Breast epithelium (tissue), 3 donors: ENCODE data around the gene VPS37D.

ENCODE experiments used
- POLR2A ChIP-seq: fragments of 450-650 bp; IDR thresholded peaks from one replicate; pipeline ENCODE4 v1.6.1; 2016; ENCODE audit warnings: antibody characterized with exemption, mild to moderate bottlenecking, moderate library complexity
- TF ChIP-seq, protein P1 (sequence below), 3 donors: fragments of 450-650 bp; IDR thresholded peaks; one replicate each; pipeline ENCODE4 v1.5.1; 2016 to 2017; ENCODE audit warnings: antibody characterized with exemption in 3 of 3, mild to moderate bottlenecking in 3 of 3, moderate library complexity in 3 of 3

DNA sequence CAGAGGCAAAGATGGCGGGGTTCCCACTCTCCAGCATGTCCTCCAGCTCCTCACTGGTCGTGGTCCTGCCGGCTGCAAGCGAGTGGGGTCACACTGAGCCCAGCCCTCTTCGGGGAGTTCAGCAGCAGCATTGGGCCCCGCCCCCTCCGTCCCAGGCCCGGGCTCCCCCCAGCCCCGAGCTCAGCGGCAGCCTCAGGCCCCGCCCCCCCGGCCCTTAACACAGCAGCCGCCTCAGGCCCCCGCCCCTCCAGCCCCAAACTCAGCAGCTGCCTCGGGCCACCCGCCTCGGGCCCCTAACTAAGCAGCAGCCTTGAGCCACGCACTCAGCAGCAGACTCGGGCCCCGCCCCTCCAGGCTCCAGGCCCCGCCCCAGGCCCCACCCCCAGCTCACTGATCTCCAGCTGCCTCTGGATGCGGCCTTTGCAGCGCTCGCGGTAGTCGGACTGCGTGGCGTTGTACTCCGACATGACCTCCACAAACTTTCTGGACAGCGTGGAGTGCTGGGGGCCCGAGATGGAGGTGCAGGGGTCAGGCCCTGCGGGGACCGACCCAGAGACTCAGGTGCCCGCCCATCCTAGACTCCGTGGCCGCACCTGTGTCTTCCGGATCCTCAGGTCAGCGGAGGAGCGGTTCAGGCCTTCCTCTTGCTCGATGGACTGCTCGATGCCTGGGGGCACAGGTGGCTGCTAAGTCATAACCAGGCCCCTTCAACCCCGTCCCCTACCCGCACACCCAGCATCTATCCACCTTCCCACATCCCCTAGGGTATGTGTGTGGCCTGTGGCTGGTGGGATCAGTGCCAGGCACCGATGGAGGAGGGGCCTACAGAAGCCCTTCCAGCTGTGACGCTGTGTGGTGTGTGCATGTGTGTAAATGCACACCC, 36.4 kb downstream of the VPS37D start:
- TF ChIP-seq, protein P1, sequence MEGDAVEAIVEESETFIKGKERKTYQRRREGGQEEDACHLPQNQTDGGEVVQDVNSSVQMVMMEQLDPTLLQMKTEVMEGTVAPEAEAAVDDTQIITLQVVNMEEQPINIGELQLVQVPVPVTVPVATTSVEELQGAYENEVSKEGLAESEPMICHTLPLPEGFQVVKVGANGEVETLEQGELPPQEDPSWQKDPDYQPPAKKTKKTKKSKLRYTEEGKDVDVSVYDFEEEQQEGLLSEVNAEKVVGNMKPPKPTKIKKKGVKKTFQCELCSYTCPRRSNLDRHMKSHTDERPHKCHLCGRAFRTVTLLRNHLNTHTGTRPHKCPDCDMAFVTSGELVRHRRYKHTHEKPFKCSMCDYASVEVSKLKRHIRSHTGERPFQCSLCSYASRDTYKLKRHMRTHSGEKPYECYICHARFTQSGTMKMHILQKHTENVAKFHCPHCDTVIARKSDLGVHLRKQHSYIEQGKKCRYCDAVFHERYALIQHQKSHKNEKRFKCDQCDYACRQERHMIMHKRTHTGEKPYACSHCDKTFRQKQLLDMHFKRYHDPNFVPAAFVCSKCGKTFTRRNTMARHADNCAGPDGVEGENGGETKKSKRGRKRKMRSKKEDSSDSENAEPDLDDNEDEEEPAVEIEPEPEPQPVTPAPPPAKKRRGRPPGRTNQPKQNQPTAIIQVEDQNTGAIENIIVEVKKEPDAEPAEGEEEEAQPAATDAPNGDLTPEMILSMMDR (IDR thresholded peaks at IDR 0.05), result no peak
- TF ChIP-seq POLR2A, result no peak
